ENCODE results near the gene BTNL2.
"Not testable (repeated sequence)": the region's sequence is repeated elsewhere in the genome, so short reads cannot be mapped to it uniquely, and the experiment has no call there.

BTNL2 gene

DNA sequence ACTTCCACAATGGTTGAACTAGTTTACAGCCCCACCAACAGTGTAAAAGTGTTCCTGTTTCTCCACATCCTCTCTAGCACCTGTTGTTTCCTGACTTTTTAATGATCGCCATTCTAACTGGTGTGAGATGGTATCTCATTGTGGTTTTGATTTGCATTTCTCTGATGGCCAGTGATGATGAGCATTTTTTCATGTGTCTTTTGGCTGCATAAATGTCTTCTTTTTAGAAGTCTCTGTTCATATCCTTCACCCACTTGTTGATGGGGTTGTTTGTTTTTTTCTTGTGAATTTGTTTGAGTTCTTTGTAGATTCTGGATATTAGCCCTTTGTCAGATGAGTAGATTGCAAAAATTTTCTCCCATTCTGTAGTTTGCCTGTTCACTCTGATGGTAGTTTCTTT lies 47.8 kb downstream of the BTNL2 start:
- not testable (repeated sequence) for DNase-seq

DNA sequence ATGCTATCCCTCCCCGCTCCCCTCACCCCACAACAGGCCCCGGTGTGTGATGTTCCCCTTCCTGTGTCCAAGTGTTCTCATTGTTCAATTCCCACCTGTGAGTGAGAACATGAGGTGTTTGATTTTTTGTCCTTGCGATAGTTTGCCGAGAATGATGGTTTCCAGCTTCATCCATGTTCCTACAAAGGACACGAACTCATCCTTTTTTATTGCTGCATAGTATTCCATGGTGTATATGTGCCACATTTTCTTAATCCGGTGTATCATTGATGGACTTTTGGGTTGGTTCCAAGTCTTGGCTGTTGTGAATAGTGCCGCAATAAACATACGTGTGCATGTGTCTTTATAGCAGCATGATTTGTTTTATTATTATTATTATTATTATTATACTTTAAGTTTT lies 48.4 kb downstream of the BTNL2 start:
- DNase-seq, result not testable (repeated sequence)

DNA sequence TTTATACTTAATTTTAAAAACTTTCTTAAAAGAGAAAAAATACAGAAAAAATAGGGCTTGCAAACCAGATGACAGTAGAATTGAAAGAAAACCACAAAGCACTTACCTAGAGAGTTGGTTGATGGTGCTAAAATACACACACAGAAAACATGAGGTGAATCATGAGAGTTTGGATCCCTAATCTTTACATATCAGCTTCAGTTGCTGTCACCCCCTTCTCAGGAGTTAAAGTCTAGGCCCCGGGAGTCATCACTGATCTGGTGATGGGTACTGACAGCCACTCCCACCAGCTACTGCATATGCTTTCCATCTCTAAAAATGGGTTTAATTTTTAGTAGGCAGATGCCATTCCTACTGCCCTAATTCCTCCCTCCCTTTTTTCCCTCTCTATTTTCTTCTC lies 52.0 kb downstream of the BTNL2 start:
- no peak for DNase-seq

DNA sequence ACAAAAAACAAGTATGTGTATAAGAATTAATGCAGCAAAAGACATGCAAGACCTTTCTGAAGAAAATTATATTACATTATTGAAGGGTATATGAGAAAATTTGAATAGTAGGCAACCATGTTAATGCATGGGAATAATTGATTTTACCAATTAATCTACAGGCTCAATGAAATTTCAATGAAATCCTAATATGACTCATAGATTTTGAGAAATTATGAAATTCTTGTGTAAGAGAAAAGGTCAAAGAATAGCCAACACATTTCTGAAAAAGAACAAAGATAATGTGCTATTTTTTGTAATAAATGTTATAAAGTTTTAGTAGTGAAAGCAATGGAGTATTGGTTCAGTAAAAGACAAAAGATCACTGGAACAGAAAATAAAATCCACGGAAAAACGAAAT lies 53.6 kb downstream of the BTNL2 start:
- DNase-seq, result no peak
